K562 (cell line): ENCODE data around the gene GPX5. TPM values are rescaled to one million over a fixed set of nuclear protein-coding genes. Genes with fewer than 3 reads are reported as not detected.

ENCODE experiments used
- C11orf30 ChIP-seq: fragments of 450-650 bp; IDR thresholded peaks from 2 replicates; pipeline ENCODE4 v1.6.1; 2016; ENCODE audit warnings: low read depth, mild to moderate bottlenecking
- CBX8 ChIP-seq: fragments of 200-600 bp; sonication (generic); IDR thresholded peaks from 2 replicates; pipeline ENCODE4 v1.6.1; 2012; ENCODE audit warnings: borderline replicate concordance, mixed run types, low read depth, mild to moderate bottlenecking, moderate library complexity, mixed read lengths, low read length, control low read depth, inconsistent platforms; ENCODE audit not compliant: poor library complexity, severe bottlenecking; ENCODE audit errors: extremely low read depth
- CTCF ChIP-seq, 3 experiments: IDR thresholded peaks in 2 of 3; conservative IDR thresholded peaks in 1 of 3; 2 replicates each; pipeline ENCODE4 v1.5.1; 2011 to 2012; ENCODE audit warnings: low read length in 3 of 3, mild to moderate bottlenecking in 3 of 3, control low read depth in 2 of 3, improper control_type of control experiment in 1 of 3, inconsistent platforms in 1 of 3, low read depth in 1 of 3, mixed read lengths in 1 of 3, moderate library complexity in 1 of 3; ENCODE audit not compliant: insufficient read depth in 2 of 3
- HBP1 ChIP-seq: fragments of 450-650 bp; formaldehyde crosslinking; IDR thresholded peaks from 2 replicates; pipeline ENCODE4 v1.4.0; 2022; ENCODE audit warnings: missing genetic modification characterization
- HOMEZ ChIP-seq: fragments of 250-450 bp; sonication (Bioruptor Pico); IDR thresholded peaks from 2 replicates; pipeline ENCODE4 v1.4.0; 2020; ENCODE audit warnings: mild to moderate bottlenecking, moderate library complexity
- KDM2B ChIP-seq: fragments of 250-450 bp; sonication (Bioruptor Pico); IDR thresholded peaks from 2 replicates; pipeline ENCODE4 v1.8.0; 2021; ENCODE audit warnings: mild to moderate bottlenecking, moderate library complexity
- NCOA2 ChIP-seq, 2 experiments: fragments of 450-650 bp; IDR thresholded peaks; 2 replicates each; pipeline ENCODE4 v1.6.1; 2018; ENCODE audit warnings: mild to moderate bottlenecking in 2 of 2, moderate library complexity in 1 of 2; ENCODE audit not compliant: partially characterized antibody in 2 of 2
- STAG1 ChIP-seq: sonication (generic); formaldehyde crosslinking; IDR thresholded peaks from 2 replicates; pipeline ENCODE4 v1.5.0; 2020; ENCODE audit warnings: missing genetic modification reagents, borderline replicate concordance
- ZBTB7A ChIP-seq: IDR thresholded peaks from 2 replicates; pipeline ENCODE4 v1.6.1; 2011; ENCODE audit warnings: low read depth, mild to moderate bottlenecking, low read length, moderate library complexity, borderline replicate concordance; ENCODE audit not compliant: control insufficient read depth
- ZNF134 ChIP-seq: fragments of 250-450 bp; sonication (Bioruptor Pico); conservative IDR thresholded peaks from 2 replicates; pipeline ENCODE4 v1.4.0; 2020
- ZNF449 ChIP-seq: fragments of 250-450 bp; sonication (Bioruptor Pico); IDR thresholded peaks from 2 replicates; pipeline ENCODE4 v1.8.0; 2022; ENCODE audit warnings: moderate library complexity, mild to moderate bottlenecking, inconsistent platforms
- polyA plus RNA-seq, 8 experiments: library from polyadenylated mRNA; depleted of rRNA in 4 of 8; stranded (reverse) in 5 of 8; unstranded in 3 of 8; fragments of >200 nt; fragmentation: Nextera tagmentation in 2 of 8; fragmentation: Illumina TruSeq in 1 of 8; extraction: Ambion mirVana in 2 of 8; extraction: Trizol in 1 of 8; gene quantifications; 2 replicates each; pipeline versions ENCODE4 v1.2.1 to v1.2.3, GENCODE V29; 2011 to 2014; ENCODE audit warnings: inconsistent platforms in 1 of 8, missing spikeins in 1 of 8
- total RNA-seq, 7 experiments: library from RNA; depleted of rRNA in 6 of 7; stranded (reverse); fragments of >200 nt in 6 of 7; fragmentation: Illumina TruSeq in 2 of 7; extraction: Trizol in 2 of 7; gene quantifications; 2 replicates each; pipeline versions ENCODE4 v1.2.1 to v1.2.3, GENCODE V29; 2011 to 2021; ENCODE audit warnings: low replicate concordance in 1 of 7
- TF ChIP-seq, protein P1 (sequence below): fragments of 250-450 bp; sonication (Bioruptor Pico); IDR thresholded peaks from 2 replicates; pipeline ENCODE4 v1.9.0; 2021; ENCODE audit warnings: mild to moderate bottlenecking, inconsistent platforms
- TF ChIP-seq, protein P2 (sequence below): IDR thresholded peaks from 2 replicates; pipeline ENCODE4 v1.6.1; 2011; ENCODE audit warnings: borderline replicate concordance, low read depth, mild to moderate bottlenecking, moderate library complexity, low read length; ENCODE audit not compliant: insufficient read depth, poor library complexity, severe bottlenecking

Gene GPX5
- total and polyA plus RNA-seq, 9 of the 15 experiments (the other 6 are each of a cell fraction or from before 2014, with no cell fraction given), result 0.07 to 0.18 (median 0.15) TPM; not detected in 6

DNA sequence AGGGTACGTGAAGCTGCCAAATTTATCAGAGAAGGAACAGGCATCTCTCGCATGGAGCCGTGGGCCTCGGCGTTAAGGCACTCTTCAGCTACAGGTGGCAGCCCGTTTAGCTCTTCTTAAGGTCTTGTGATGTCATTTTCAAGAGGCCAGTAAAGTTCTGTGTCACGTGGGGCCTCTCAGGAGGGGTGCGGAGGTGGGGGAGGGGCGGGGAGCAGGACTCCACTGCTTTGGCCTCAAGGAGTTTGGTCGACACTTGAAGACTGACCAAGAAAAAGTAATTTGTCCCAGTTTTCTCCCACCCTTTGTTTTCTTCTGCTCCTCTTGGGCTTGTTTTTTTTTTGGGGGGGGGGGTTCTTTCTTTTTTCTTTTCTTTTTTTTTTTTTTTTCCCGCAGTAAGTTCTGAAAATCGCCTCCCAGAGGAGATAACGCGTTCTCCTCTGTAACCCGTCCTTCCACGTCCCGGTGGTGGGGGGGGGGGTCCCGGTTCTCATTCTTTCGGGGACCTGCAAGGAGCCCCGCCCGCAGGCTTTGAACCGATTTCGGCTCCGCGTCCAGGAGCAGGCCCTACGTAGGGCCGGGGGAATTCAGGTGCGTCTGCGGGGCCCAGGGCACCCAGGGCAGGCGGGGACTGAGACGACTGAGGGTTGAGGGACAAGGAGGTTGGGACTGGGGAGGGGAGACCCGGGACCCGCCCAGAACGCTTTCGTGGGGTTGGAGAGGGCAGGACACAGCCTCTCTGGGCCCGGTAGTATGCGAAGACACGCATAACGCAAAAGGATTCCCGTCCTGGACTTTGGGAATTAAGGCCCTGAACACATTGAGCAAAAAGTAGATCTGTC lies 36.1 kb upstream of the GPX5 start (continued):
- TF ChIP-seq C11orf30 (0 out of 2 replicates have a peak, but pooled peaks have one; percentile 19), KDM2B (0 out of 2 replicates have a peak, but pooled peaks have one; percentile 20), CBX8 (no peak), NCOA2 (IDR thresholded peaks at IDR 0.05; ENCODE audit: partially characterized antibody in 2 of 2) (no peak), STAG1 (no peak), ZNF449 (CRISPR knock-in tag) (peak; percentile 74; the same call in 1 of the 2 replicates), ZNF134 (no peak), ZBTB7A (0 out of 2 replicates have a peak, but pooled peaks have one; percentile 77), CTCF (IDR thresholded peaks at IDR 0.05 in 2 of 3, conservative IDR thresholded peaks at IDR 0.05 in 1 of 3; ENCODE audit: insufficient read depth in 2 of 3, low read depth in 1 of 3, low read length in 3 of 3) (no peak), HOMEZ (no peak), HBP1 (CRISPR knock-in tag) (no peak)
- TF ChIP-seq, protein P1, sequence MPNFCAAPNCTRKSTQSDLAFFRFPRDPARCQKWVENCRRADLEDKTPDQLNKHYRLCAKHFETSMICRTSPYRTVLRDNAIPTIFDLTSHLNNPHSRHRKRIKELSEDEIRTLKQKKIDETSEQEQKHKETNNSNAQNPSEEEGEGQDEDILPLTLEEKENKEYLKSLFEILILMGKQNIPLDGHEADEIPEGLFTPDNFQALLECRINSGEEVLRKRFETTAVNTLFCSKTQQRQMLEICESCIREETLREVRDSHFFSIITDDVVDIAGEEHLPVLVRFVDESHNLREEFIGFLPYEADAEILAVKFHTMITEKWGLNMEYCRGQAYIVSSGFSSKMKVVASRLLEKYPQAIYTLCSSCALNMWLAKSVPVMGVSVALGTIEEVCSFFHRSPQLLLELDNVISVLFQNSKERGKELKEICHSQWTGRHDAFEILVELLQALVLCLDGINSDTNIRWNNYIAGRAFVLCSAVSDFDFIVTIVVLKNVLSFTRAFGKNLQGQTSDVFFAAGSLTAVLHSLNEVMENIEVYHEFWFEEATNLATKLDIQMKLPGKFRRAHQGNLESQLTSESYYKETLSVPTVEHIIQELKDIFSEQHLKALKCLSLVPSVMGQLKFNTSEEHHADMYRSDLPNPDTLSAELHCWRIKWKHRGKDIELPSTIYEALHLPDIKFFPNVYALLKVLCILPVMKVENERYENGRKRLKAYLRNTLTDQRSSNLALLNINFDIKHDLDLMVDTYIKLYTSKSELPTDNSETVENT (CRISPR knock-in tag), result 0 out of 2 replicates have a peak, but pooled peaks have one; percentile 17
- TF ChIP-seq, protein P2, sequence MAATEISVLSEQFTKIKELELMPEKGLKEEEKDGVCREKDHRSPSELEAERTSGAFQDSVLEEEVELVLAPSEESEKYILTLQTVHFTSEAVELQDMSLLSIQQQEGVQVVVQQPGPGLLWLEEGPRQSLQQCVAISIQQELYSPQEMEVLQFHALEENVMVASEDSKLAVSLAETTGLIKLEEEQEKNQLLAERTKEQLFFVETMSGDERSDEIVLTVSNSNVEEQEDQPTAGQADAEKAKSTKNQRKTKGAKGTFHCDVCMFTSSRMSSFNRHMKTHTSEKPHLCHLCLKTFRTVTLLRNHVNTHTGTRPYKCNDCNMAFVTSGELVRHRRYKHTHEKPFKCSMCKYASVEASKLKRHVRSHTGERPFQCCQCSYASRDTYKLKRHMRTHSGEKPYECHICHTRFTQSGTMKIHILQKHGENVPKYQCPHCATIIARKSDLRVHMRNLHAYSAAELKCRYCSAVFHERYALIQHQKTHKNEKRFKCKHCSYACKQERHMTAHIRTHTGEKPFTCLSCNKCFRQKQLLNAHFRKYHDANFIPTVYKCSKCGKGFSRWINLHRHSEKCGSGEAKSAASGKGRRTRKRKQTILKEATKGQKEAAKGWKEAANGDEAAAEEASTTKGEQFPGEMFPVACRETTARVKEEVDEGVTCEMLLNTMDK, result peak; percentile 11
